Smooth muscle cell (in vitro differentiated cells): ENCODE measurements around the gene ME2. TPM values are rescaled to one million over a fixed set of nuclear protein-coding genes. Genes with fewer than 3 reads are reported as not detected.
"Not testable (repeated sequence)": the region's sequence is repeated elsewhere in the genome, so short reads cannot be mapped to it uniquely, and the experiment has no call there.

Experiments
- DNase-seq: peaks from one replicate; lab custom pipeline; 2025; ENCODE audit not compliant: unreplicated experiment; lab: John Stamatoyannopoulos, UW
- H2AFZ ChIP-seq: fragments of 200-600 bp; sonication (generic); 2 replicates; pipeline ENCODE4 v1.6.0; 2016; ENCODE audit warnings: antibody characterized with exemption, low read depth, mild to moderate bottlenecking
- H3F3A ChIP-seq: fragments of 200-600 bp; sonication (generic); 2 replicates; pipeline ENCODE4 v1.6.0; 2017; ENCODE audit warnings: antibody characterized with exemption, low read depth
- H3K27ac ChIP-seq: fragments of 200-600 bp; sonication (generic); 2 replicates; pipeline ENCODE4 v1.5.1; 2016; ENCODE audit warnings: low read depth, mild to moderate bottlenecking
- H3K27me3 ChIP-seq: fragments of 200-600 bp; sonication (generic); 2 replicates; pipeline ENCODE4 v1.6.1; 2016; ENCODE audit warnings: low read depth, mild to moderate bottlenecking
- H3K36me3 ChIP-seq: fragments of 200-600 bp; sonication (generic); 2 replicates; pipeline ENCODE4 v1.5.1; 2016; ENCODE audit warnings: low read depth
- H3K4me1 ChIP-seq: fragments of 200-600 bp; sonication (generic); 2 replicates; pipeline ENCODE4 v1.5.1; 2016; ENCODE audit warnings: low read depth
- H3K4me2 ChIP-seq: fragments of 200-600 bp; sonication (generic); 2 replicates; pipeline ENCODE4 v1.6.0; 2016; ENCODE audit warnings: mild to moderate bottlenecking
- H3K4me3 ChIP-seq: fragments of 200-600 bp; sonication (generic); 2 replicates; pipeline ENCODE4 v1.5.1; 2016; ENCODE audit warnings: mild to moderate bottlenecking
- H3K79me2 ChIP-seq: fragments of 200-600 bp; sonication (generic); 2 replicates; pipeline ENCODE4 v1.6.0; 2016; ENCODE audit warnings: low read depth, mild to moderate bottlenecking
- H3K9ac ChIP-seq: fragments of 200-600 bp; sonication (generic); 2 replicates; pipeline ENCODE4 v1.6.0; 2016; ENCODE audit warnings: low read depth
- H3K9me3 ChIP-seq: fragments of 200-600 bp; sonication (generic); replicated peaks from 2 replicates; pipeline ENCODE4 v1.5.1; 2016; ENCODE audit warnings: low read depth
- H4K20me1 ChIP-seq: fragments of 200-600 bp; sonication (generic); 2 replicates; pipeline ENCODE4 v1.6.0; 2016; ENCODE audit warnings: low read depth
- WGBS: methylation state at CpG from one replicate; pipeline ENCODE4 v1.1.7; 2016; ENCODE audit warnings: low lambda C conversion rate; 5-methylcytosine and 5-hydroxymethylcytosine counted together
- polyA plus RNA-seq: library from polyadenylated mRNA; unstranded; fragments of >200 nt; fragmentation: Nextera tagmentation; extraction: Ambion mirVana; gene quantifications from 2 replicates; pipeline ENCODE4 v1.2.1, GENCODE V29; 2016
- total RNA-seq: library from RNA; depleted of rRNA; stranded (reverse); fragments of >200 nt; gene quantifications from 2 replicates; pipeline ENCODE4 v1.2.3, GENCODE V29; 2014
- TF ChIP-seq, protein P1 (sequence below): fragments of 200-600 bp; sonication (generic); IDR thresholded peaks from 2 replicates; pipeline ENCODE4 v1.5.1; 2017; ENCODE audit warnings: borderline replicate concordance, mild to moderate bottlenecking, antibody characterized with exemption; ENCODE audit not compliant: insufficient read depth, poor library complexity, severe bottlenecking

The ME2 gene
- total and polyA plus RNA-seq, 2 experiments from 2014 or later: 20.2 to 47.9 TPM

DNA sequence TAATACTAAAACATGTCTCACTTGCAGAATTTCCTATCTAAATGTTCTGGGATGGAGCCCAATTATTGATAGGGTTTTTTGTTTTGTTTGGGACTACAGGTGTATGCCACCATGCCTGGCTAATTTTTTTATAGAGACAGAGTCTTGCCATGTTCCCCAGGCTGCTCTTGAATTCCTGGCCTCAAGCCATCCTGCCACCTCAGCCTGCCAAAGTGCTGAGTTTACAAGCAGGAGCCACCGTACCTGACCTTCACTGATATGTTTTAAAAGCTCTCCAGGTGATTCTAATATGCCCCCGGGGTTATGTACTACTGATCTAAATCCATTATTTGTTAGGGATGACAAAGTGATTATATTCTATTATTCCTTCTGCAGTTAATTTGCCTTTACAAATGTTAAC is 91.1 kb downstream of the ME2 start:
- H3K9me3 ChIP-seq: no peaks in the 10 kb centered on the region
- H3K27me3 ChIP-seq: no peaks in the 10 kb centered on the region
- H3K4me2 ChIP-seq: no peak overlapping the region
- no peaks in the 10 kb centered on the region for H4K20me1 ChIP-seq
- H2AFZ ChIP-seq: no peak overlapping the region
- DNase-seq: no peak
- no peaks in the 10 kb centered on the region for H3F3A ChIP-seq
- TF ChIP-seq, protein P1, sequence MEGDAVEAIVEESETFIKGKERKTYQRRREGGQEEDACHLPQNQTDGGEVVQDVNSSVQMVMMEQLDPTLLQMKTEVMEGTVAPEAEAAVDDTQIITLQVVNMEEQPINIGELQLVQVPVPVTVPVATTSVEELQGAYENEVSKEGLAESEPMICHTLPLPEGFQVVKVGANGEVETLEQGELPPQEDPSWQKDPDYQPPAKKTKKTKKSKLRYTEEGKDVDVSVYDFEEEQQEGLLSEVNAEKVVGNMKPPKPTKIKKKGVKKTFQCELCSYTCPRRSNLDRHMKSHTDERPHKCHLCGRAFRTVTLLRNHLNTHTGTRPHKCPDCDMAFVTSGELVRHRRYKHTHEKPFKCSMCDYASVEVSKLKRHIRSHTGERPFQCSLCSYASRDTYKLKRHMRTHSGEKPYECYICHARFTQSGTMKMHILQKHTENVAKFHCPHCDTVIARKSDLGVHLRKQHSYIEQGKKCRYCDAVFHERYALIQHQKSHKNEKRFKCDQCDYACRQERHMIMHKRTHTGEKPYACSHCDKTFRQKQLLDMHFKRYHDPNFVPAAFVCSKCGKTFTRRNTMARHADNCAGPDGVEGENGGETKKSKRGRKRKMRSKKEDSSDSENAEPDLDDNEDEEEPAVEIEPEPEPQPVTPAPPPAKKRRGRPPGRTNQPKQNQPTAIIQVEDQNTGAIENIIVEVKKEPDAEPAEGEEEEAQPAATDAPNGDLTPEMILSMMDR: no peak
- H3K79me2 ChIP-seq: peaks cover 13% of the 10 kb centered on the region
- H3K9ac ChIP-seq: no peak overlapping the region
- peaks cover 14% of the 10 kb centered on the region for H3K4me1 ChIP-seq
- H3K4me3 ChIP-seq: no peak overlapping the region
- 53% methylated on average over 2 of the region's 2 CpGs for WGBS
- peaks cover under 1% of the 10 kb centered on the region for H3K36me3 ChIP-seq
- no peak overlapping the region for H3K27ac ChIP-seq

GRCh38 chr18:50972404-50972803 is 93.5 kb downstream of the ME2 start:
- Histone ChIP-seq H3K4me1 (peaks cover 14% of the 10 kb centered on the region), H3K79me2 (peaks cover 13% of the 10 kb centered on the region), H3K36me3 (peaks cover 21% of the 10 kb centered on the region)
- not testable (repeated sequence) for H3F3A ChIP-seq, H3K9me3 ChIP-seq, H3K27ac ChIP-seq, H2AFZ ChIP-seq, H4K20me1 ChIP-seq, H3K27me3 ChIP-seq, DNase-seq, H3K4me3 ChIP-seq, H3K9ac ChIP-seq, H3K4me2 ChIP-seq
- 92% methylated on average over 5 of the region's 5 CpGs for WGBS

GRCh38 chr18:50973367-50974126 is 94.6 kb downstream of the ME2 start:
- H2AFZ ChIP-seq: no peak overlapping the region
- H4K20me1 ChIP-seq: no peaks in the 10 kb centered on the region
- H3K27me3 ChIP-seq: no peaks in the 10 kb centered on the region
- H3K4me1 ChIP-seq: peaks cover 13% of the 10 kb centered on the region
- peaks cover 10% of the 10 kb centered on the region for H3K9me3 ChIP-seq
- H3K9ac ChIP-seq: no peak overlapping the region
- no peak overlapping the region for H3K4me3 ChIP-seq
- no peak overlapping the region for H3K4me2 ChIP-seq
- 87% methylated on average over 4 of the region's 4 CpGs for WGBS
- TF ChIP-seq, protein P1: no peak
- no peak for DNase-seq
- peaks cover 33% of the 10 kb centered on the region for H3K36me3 ChIP-seq
- H3K79me2 ChIP-seq: peaks cover 11% of the 10 kb centered on the region
- no peaks in the 10 kb centered on the region for H3F3A ChIP-seq
- no peak overlapping the region for H3K27ac ChIP-seq

- Histone ChIP-seq H3K9me3 (peaks cover 10% of the 10 kb centered on the region), H4K20me1 (no peaks in the 10 kb centered on the region), H2AFZ (no peak overlapping the region), H3K36me3 (peaks cover 34% of the 10 kb centered on the region), H3F3A (no peaks in the 10 kb centered on the region), H3K79me2 (no peaks in the 10 kb centered on the region), H3K4me2 (no peak overlapping the region), H3K4me3 (no peak overlapping the region), H3K9ac (no peak overlapping the region), H3K27ac (no peak overlapping the region), H3K27me3 (no peaks in the 10 kb centered on the region), H3K4me1 (no peaks in the 10 kb centered on the region)
- TF ChIP-seq, protein P1: no peak
- no peak for DNase-seq
- 76% methylated on average over 5 of the region's 5 CpGs for WGBS
Observed at GRCh38 chr18:50977037-50977760, 98.3 kb downstream of the ME2 start.
